GM18520 (cell line): ENCODE data around the gene SLC44A5.
A peak's percentile ranks its signal among the peaks of the same experiment; 100 is the strongest.
"Not testable (repeated sequence)": the region's sequence is repeated elsewhere in the genome, so short reads cannot be mapped to it uniquely, and the experiment has no call there.

Source experiments
- ATAC-seq: cut with Tn5 transposase; IDR thresholded peaks from one replicate; pipeline ENCODE4 v1.9.1; 2021; ENCODE audit not compliant: unreplicated experiment

The SLC44A5 gene

GRCh38 chr1:75522389-75522788, 88.5 kb downstream of the SLC44A5 start:
- no peak for ATAC-seq

- no peak for ATAC-seq
Observed at GRCh38 chr1:75521658-75522057, 89.3 kb downstream of the SLC44A5 start.

DNA sequence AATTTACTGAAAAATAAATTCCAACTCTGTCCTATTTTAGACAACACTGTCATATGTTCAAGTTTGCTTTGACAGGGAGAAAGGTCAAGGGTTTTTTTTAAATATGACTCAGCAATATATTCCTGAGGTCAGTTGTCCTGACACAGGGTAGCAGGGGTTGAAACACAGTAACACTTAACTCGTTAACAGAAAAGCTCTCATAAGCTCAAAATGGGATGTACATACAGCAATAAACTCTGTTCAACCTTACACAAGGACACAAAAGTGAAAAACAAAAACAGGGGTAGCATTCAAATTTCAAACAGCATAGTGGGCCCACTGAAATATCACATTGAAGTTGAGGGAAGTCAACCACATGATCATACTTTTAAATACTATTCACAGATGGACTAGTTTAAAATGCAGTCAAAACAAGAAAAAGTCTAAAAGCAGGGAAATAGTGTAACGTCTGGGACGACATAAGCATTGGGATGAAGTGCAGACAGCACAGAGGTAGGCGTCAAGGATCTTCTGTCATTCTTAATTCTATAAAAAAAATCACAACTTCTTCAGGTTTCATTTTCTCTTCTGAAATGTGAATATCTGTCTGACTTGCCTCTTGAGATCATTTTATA, 89.9 kb downstream of the SLC44A5 start:
- no peak for ATAC-seq

GRCh38 chr1:75519651-75520427, 91.1 kb downstream of the SLC44A5 start:
- ATAC-seq = no peak

DNA sequence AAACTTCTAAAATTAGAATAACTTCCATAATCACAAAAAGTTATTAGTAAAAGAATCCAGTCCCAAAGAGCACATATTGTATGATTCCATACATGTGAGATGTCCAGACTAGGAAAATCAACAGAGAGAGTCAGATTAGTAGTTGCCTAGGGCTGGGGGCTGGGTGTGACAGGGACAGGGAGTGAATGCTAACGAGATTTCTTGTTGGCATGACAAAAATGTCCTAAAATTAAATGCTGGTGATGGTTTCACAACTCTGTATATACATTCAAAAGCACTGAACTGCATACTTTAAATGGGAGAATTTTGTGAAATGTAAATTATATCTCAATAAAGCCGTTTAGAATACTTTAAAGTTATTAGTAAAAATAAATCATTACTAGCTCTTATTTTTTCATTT, 92.2 kb downstream of the SLC44A5 start:
- no peak for ATAC-seq

GRCh38 chr1:75514270-75514669, 96.6 kb downstream of the SLC44A5 start:
- ATAC-seq = peak; percentile 48

DNA sequence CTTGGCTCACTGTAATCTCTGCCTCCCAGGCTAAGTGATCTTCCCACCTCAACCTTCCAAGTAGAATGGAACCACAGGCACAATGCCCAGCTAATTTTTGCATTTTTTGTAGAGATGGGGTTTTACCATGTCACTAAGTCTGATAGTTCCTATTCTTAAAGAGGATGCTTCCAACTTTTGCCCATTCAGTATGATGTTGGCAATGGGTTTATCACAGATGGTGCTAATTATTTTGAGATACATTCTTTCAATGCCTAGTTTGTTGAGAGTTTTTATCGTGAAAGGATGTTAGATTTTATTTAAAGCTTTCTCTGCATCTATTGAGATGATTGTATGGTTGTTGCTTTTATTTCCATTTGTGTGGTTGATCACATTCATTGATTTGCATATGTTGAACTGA, 103.9 kb downstream of the SLC44A5 start:
- no peak for ATAC-seq

DNA sequence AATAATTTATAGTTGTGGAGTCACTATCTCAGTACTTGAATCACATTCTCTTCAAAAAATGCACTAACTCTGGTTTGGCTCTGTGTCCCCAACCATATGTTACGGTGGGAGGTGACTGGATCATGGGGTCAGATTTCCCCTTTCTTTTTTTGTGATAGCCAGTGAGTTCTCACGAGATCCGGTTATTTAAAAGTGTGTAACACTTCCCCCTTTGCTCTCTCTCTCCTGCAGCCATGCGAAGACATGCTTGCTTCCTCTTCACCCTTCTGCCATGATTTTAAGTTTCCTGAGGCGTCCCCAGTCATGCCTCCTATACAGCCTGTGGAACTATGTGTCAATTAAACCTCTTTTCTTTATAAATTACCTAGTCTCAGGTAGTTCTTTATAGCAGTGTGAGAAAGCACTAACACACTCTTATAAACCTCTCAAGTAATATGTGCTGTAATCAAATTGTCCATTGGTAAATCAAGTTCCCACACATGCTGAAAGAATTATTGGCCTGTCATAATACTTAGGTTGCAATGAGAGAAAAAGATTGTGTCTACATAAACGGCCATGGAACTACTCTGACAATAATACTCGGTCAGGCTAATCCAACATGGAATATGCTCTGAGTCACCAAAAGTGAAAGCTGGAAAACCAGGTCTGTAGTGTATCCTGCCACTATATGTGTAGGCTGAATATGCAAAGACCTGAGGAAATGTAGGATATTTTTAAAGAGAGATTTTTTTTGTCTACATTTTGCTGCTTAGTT, 107.5 kb downstream of the SLC44A5 start:
- ATAC-seq = no peak

DNA sequence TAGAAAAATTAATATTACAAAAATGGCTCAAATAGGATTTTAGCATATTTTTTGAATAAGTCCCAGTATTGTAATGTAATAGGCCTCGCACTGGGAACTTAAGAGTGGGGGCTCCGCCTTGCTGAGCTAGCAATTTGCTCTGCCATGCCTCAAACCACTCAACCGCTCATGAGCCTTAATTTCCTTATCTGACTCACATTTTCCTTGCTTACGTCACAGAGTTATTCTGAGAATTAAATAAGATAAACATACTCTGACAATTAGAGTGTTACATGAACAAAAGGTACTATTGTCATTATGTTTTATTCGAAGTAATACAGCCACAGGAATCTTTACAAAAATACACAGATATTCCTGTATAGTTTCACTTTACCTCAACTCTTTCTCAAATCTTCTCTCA, 108.1 kb downstream of the SLC44A5 start:
- no peak for ATAC-seq

DNA sequence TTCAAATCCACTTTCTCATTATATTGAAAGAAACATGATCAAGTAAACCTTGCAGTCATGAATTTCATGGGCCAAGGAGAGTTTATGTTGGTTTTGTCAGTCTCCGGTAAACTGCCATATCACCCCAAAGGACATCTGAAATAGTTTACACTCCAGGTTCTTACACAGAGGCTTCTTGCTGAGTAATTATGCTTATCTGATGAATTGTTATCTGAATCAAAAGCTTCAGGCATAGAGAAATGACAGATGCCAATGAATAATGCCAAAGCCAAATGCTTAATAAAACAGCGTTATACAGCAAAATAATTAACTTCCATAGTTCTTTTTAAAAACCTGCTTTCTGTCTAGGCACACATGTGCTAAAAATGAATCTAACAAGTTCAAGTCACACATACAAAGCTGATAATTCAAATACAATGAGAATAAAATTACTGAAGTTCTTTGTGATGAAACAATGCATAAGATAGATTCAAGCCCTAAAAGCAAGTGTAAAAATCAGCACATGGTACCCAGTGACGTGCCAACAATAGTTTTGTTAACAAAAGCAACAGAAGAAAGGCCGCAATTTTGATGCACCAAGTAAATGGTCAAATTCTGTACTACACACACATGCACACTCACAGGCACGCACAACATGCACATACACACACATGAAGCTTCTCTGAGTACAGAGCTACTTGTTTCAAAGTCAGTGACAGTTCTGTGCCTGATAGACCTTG, 109.2 kb downstream of the SLC44A5 start:
- no peak for ATAC-seq

DNA sequence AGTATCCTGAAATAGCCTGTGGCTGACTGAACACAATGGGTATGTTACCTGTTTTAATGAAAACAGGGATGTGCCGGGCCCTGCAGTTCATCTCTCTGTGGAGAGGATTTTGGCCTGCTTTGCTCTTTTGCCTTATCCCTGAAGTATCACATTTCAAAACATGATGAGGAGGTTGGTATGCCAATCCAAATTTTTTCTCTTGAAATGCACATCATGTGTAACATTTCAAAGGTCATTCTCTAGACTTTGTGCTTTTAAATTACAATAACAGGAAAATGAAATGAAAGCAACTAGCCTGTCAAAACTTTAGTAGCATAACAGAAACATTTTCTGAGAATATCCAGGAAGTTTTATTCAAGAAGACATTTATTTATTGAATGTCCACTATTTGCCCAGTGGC, 118.9 kb downstream of the SLC44A5 start:
- no peak for ATAC-seq

DNA sequence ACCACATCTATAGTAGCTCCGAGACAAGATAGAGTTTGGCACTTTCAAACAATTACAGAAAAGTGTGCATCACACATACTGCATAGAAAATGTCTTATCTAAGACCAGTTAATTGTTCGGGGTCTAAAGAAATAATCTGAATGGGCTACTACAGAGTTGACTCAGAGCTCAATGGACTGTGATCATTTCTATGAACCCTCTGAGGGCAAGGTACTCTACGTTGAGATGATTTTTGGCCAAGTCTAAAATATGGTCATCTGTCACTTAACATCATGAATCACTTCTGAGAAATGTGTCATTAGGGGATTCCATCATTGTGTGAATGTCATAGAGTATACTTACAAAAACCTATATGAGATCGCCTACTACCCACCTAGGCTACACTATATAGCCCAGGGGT, 123.5 kb downstream of the SLC44A5 start:
- ATAC-seq = no peak

GRCh38 chr1:75484789-75485188, 126.1 kb downstream of the SLC44A5 start:
- no peak for ATAC-seq

DNA sequence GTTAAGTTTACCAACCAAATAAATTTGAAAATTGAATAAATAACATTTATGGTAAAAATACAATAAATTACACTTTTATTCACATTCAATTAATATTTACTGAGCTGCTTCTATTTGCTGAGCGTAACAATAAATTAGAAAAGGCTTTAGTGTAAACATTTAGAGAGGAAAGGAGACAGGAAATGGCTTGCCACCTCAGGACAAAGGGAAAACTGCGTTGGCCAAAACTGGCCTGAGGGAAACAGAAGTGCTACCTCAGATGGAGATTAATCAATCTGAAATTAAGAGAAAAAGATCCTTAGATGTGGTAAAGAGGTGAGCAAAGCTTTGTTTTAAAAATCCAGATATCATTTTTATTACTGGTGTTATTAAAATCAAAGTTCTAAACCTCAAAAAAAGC, 128.0 kb downstream of the SLC44A5 start:
- no peak for ATAC-seq

DNA sequence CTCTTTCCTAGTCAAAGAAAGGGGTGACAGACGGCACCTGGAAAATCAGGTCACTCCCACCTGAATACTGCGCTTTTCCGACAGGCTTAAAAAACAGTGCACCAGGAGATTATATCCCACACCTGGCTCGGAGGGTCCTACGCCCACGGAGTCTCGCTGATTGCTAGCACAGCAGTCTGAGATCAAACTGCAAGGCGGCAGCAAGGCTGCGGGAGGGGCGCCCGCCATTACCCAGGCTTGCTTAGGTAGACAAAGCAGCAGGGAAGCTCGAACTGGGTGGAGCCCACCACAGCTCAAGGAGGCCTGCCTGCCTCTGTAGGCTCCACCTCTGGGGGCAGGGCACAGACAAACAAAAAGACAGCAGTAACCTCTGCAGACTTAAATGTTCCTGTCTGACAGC, 134.4 kb downstream of the SLC44A5 start:
- ATAC-seq = not testable (repeated sequence)

- ATAC-seq = no peak
Observed at GRCh38 chr1:75475696-75476095, 135.2 kb downstream of the SLC44A5 start.

GRCh38 chr1:75472971-75473603, 137.8 kb downstream of the SLC44A5 start:
- no peak for ATAC-seq

DNA sequence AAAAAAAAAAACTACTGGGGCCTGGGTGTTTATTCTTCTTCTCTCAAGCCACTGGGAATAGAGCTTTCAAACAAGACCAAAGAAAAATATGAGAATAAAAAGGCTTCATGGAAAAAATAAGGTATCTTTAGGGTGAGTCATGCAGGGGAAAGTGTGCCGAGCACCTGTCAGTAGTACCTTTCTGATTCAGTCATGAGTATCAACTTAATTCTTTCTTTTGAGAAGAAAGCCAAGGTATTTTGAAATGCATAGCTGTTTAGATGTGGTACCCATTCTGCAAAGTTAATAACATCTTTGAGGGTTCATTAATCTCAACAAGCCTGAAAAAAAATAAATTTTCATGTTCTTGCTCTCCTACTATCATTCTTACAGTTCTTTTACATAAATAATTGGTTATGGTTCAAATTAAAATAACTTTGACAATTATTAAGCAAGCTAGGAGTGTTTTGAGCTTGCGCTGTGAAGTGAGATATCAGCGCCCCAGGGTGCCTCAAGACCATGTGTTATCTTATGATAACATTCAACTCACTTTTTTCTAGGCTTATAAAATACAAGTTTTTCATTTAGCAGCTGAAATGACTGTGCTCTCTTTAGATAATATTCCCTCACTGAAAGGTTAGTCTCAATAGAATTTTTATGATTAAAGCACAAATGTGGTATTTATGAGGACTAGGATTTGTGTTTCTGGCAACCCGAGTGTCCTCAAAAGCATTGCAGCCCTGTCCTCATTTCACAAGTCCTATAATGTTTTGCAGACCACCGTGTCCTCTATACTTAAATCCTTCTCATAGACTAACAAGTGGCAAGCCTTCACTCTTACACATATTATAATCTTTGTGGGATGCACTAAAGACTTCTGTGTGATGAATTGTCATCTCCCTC, 138.6 kb downstream of the SLC44A5 start:
- ATAC-seq = no peak

- no peak for ATAC-seq
Observed at GRCh38 chr1:75471252-75471651, 139.7 kb downstream of the SLC44A5 start.

DNA sequence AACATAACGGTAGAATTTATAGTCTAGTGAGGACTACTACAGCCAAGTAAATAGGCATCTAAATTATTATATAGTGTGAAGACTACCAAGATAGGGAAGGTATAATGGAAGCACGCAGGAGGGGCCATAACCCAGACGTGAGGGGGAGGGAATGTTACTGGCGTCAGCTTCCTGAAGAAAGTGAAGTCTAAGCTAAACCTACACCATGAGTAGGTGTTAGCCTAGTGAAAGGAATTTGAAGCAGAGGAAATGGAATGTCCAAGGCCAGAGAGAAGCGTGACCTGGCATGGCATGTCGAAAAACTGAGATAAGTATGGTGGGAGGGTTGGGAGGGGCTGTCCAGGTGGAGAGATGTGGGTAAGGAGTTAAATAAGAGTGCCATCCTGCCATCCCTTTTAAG, 140.5 kb downstream of the SLC44A5 start:
- ATAC-seq = no peak
